GM18519 (cell line): ENCODE measurements around the gene LIMK1.

Source experiments
- ATAC-seq: cut with Tn5 transposase; IDR thresholded peaks from one replicate; pipeline ENCODE4 v1.9.1; 2021; ENCODE audit warnings: mild to moderate bottlenecking, moderate library complexity; ENCODE audit not compliant: unreplicated experiment, low FRiP score

LIMK1 gene

GRCh38 chr7:74053589-74054186 is 29.9 kb upstream of the LIMK1 start:
- no peak for ATAC-seq

- no peak for ATAC-seq
Measured at GRCh38 chr7:74056096-74056915, 27.3 kb upstream of the LIMK1 start.

- no peak for ATAC-seq
Measured at GRCh38 chr7:74057216-74057925, 26.2 kb upstream of the LIMK1 start.

GRCh38 chr7:74057987-74058386 is 25.6 kb upstream of the LIMK1 start:
- ATAC-seq = no peak

- ATAC-seq = no peak
Measured at GRCh38 chr7:74058486-74058885, 25.1 kb upstream of the LIMK1 start.

- no peak for ATAC-seq
Measured at GRCh38 chr7:74059037-74059436, 24.6 kb upstream of the LIMK1 start.

GRCh38 chr7:74059681-74060588 is 23.7 kb upstream of the LIMK1 start:
- ATAC-seq = no peak

GRCh38 chr7:74061840-74062539 is 21.6 kb upstream of the LIMK1 start:
- ATAC-seq = no peak

- no peak for ATAC-seq
Measured at GRCh38 chr7:74063223-74063641, 20.4 kb upstream of the LIMK1 start.

GRCh38 chr7:74063646-74064045 is 20.0 kb upstream of the LIMK1 start:
- no peak for ATAC-seq

- no peak for ATAC-seq
Measured at GRCh38 chr7:74064696-74065095, 18.9 kb upstream of the LIMK1 start.

- no peak for ATAC-seq
Measured at GRCh38 chr7:74066626-74067025, 17.0 kb upstream of the LIMK1 start.

- no peak for ATAC-seq
Measured at GRCh38 chr7:74068378-74069085, 15.1 kb upstream of the LIMK1 start.

GRCh38 chr7:74069086-74069541 is 14.5 kb upstream of the LIMK1 start:
- no peak for ATAC-seq

GRCh38 chr7:74069790-74070618 is 13.6 kb upstream of the LIMK1 start:
- ATAC-seq = no peak

GRCh38 chr7:74070619-74070921 is 13.0 kb upstream of the LIMK1 start:
- no peak for ATAC-seq

- ATAC-seq = no peak
Measured at GRCh38 chr7:74071121-74071520, 12.5 kb upstream of the LIMK1 start.

- ATAC-seq = no peak
Measured at GRCh38 chr7:74074770-74075169, 8.8 kb upstream of the LIMK1 start.

GRCh38 chr7:74078461-74078860 is 5.1 kb upstream of the LIMK1 start:
- ATAC-seq = no peak
